Measurements from ENCODE around the gene LRCH4. TPM values are rescaled to one million over a fixed set of nuclear protein-coding genes. Genes with fewer than 3 reads are reported as not detected.
"Not testable (repeated sequence)": the region's sequence is repeated elsewhere in the genome, so short reads cannot be mapped to it uniquely, and the experiment has no call there.

LRCH4 gene
- polyA plus RNA-seq, 2 donors = 32.3 to 73.4 TPM

GRCh38 chr7:100563100-100563564, 22.8 kb downstream of the LRCH4 start:
- no peaks in the 10 kb centered on the region for H3K27me3 ChIP-seq (ENCODE audit: control insufficient read depth in 1 of 2, insufficient read depth in 2 of 2, low read length in 2 of 2)
- H3K4me1 ChIP-seq (ENCODE audit: control insufficient read depth in 2 of 2, insufficient read depth in 2 of 2, low read length in 1 of 2) = peaks cover 4 to 6% of the 10 kb centered on the region in 2 donors
- H3K36me3 ChIP-seq (ENCODE audit: control insufficient read depth in 2 of 2, insufficient read depth in 2 of 2, low read length in 1 of 2) = peaks cover 0 to 29% of the 10 kb centered on the region in 2 donors
- no peak overlapping the region for H3K4me3 ChIP-seq (ENCODE audit: low read depth in 1 of 2, low read length in 2 of 2)
- no peak overlapping the region for H3K27ac ChIP-seq (ENCODE audit: low read depth in 2 of 2, low read length in 1 of 2)
- H3K9me3 ChIP-seq (ENCODE audit: control insufficient read depth in 2 of 2, insufficient read depth in 1 of 2, low read depth in 1 of 2, low read length in 1 of 2) = no peaks in the 10 kb centered on the region
- 89 to 90% methylated on average over 8 of the region's 8 CpGs for WGBS, 2 donors

GRCh38 chr7:100562195-100563099, 23.5 kb downstream of the LRCH4 start:
- Histone ChIP-seq H3K4me1 (ENCODE audit: control insufficient read depth in 2 of 2, insufficient read depth in 2 of 2, low read length in 1 of 2) (peaks cover under 1 to 6% of the 10 kb centered on the region in 2 donors), H3K27me3 (ENCODE audit: control insufficient read depth in 1 of 2, insufficient read depth in 2 of 2, low read length in 2 of 2) (no peaks in the 10 kb centered on the region), H3K27ac (ENCODE audit: low read depth in 2 of 2, low read length in 1 of 2) (peak overlapping the region in 1 of 2 donors; percentile 2), H3K9me3 (ENCODE audit: control insufficient read depth in 2 of 2, insufficient read depth in 1 of 2, low read depth in 1 of 2, low read length in 1 of 2) (no peaks in the 10 kb centered on the region), H3K4me3 (ENCODE audit: low read depth in 1 of 2, low read length in 2 of 2) (no peak overlapping the region), H3K36me3 (ENCODE audit: control insufficient read depth in 2 of 2, insufficient read depth in 2 of 2, low read length in 1 of 2) (peaks cover 0 to 29% of the 10 kb centered on the region in 2 donors)
- WGBS, 2 donors = 90% methylated on average over 25 to 26 of the region's 26 CpGs

- peak overlapping the region in 1 of 2 donors; percentile 4 for H3K4me3 ChIP-seq (ENCODE audit: low read depth in 1 of 2, low read length in 2 of 2)
- no peak overlapping the region for H3K27ac ChIP-seq (ENCODE audit: low read depth in 2 of 2, low read length in 1 of 2)
- H3K36me3 ChIP-seq (ENCODE audit: control insufficient read depth in 2 of 2, insufficient read depth in 2 of 2, low read length in 1 of 2) = peaks cover 0 to 29% of the 10 kb centered on the region in 2 donors
- no peaks in the 10 kb centered on the region for H3K27me3 ChIP-seq (ENCODE audit: control insufficient read depth in 1 of 2, insufficient read depth in 2 of 2, low read length in 2 of 2)
- H3K9me3 ChIP-seq (ENCODE audit: control insufficient read depth in 2 of 2, insufficient read depth in 1 of 2, low read depth in 1 of 2, low read length in 1 of 2) = no peaks in the 10 kb centered on the region
- WGBS, 2 donors = 95 to 97% methylated on average over 12 of the region's 12 CpGs
- H3K4me1 ChIP-seq (ENCODE audit: control insufficient read depth in 2 of 2, insufficient read depth in 2 of 2, low read length in 1 of 2) = peaks cover 0 to 6% of the 10 kb centered on the region in 2 donors
Observed at GRCh38 chr7:100561491-100562194, 24.3 kb downstream of the LRCH4 start.

- Histone ChIP-seq H3K4me1 (ENCODE audit: control insufficient read depth in 2 of 2, insufficient read depth in 2 of 2, low read length in 1 of 2) (peaks cover under 1 to 6% of the 10 kb centered on the region in 2 donors), H3K27ac (ENCODE audit: low read depth in 2 of 2, low read length in 1 of 2) (peak overlapping the region; percentile 49 to 66)
- 73 to 74% methylated on average over 4 of the region's 4 CpGs for WGBS, 2 donors
Observed at GRCh38 chr7:100559127-100559526, 26.8 kb downstream of the LRCH4 start.

DNA sequence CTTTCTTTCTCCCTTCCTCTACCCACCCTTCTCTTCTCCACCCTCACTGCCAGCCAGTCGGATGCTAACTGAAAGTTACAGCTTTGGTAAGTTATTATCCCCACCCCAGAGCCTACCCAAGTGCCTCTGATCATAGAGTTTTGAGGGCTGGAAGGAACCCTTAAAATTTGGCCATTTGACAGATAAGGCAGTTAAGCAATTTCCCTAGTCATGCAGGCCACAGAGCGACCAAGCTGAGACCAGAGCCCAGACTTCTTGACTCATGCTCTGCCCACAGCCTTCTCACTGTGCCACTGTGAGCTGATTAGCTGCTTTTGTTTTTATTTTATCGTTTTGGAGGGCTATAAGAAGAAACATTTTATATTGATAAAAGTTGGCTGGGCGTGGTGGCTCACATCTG, 29.4 kb downstream of the LRCH4 start:
- Histone ChIP-seq H3K4me3 (ENCODE audit: low read depth in 1 of 2, low read length in 2 of 2) (no peak overlapping the region), H3K9me3 (ENCODE audit: control insufficient read depth in 2 of 2, insufficient read depth in 1 of 2, low read depth in 1 of 2, low read length in 1 of 2) (no peaks in the 10 kb centered on the region), H3K27me3 (ENCODE audit: control insufficient read depth in 1 of 2, insufficient read depth in 2 of 2, low read length in 2 of 2) (no peaks in the 10 kb centered on the region), H3K4me1 (ENCODE audit: control insufficient read depth in 2 of 2, insufficient read depth in 2 of 2, low read length in 1 of 2) (peaks cover 2 to 6% of the 10 kb centered on the region in 2 donors), H3K27ac (ENCODE audit: low read depth in 2 of 2, low read length in 1 of 2) (no peak overlapping the region), H3K36me3 (ENCODE audit: control insufficient read depth in 2 of 2, insufficient read depth in 2 of 2, low read length in 1 of 2) (peaks cover 9 to 23% of the 10 kb centered on the region in 2 donors)
- WGBS, 2 donors = 74 to 77% methylated on average over 4 of the region's 4 CpGs

More at GRCh38 chr7:100559127-100559526, 26.8 kb downstream of the LRCH4 start:
- H3K9me3 ChIP-seq (ENCODE audit: control insufficient read depth in 2 of 2, insufficient read depth in 1 of 2, low read depth in 1 of 2, low read length in 1 of 2) = no peaks in the 10 kb centered on the region
- peaks cover under 1 to 28% of the 10 kb centered on the region in 2 donors for H3K36me3 ChIP-seq (ENCODE audit: control insufficient read depth in 2 of 2, insufficient read depth in 2 of 2, low read length in 1 of 2)
- H3K4me3 ChIP-seq (ENCODE audit: low read depth in 1 of 2, low read length in 2 of 2) = no peak overlapping the region
- H3K27me3 ChIP-seq (ENCODE audit: control insufficient read depth in 1 of 2, insufficient read depth in 2 of 2, low read length in 2 of 2) = no peaks in the 10 kb centered on the region

- Histone ChIP-seq H3K27me3 (ENCODE audit: control insufficient read depth in 1 of 2, insufficient read depth in 2 of 2, low read length in 2 of 2) (no peaks in the 10 kb centered on the region), H3K27ac (ENCODE audit: low read depth in 2 of 2, low read length in 1 of 2) (peak overlapping the region; percentile 34 to 51), H3K9me3 (ENCODE audit: control insufficient read depth in 2 of 2, insufficient read depth in 1 of 2, low read depth in 1 of 2, low read length in 1 of 2) (no peaks in the 10 kb centered on the region), H3K4me1 (ENCODE audit: control insufficient read depth in 2 of 2, insufficient read depth in 2 of 2, low read length in 1 of 2) (peaks cover 2 to 6% of the 10 kb centered on the region in 2 donors), H3K4me3 (ENCODE audit: low read depth in 1 of 2, low read length in 2 of 2) (no peak overlapping the region), H3K36me3 (ENCODE audit: control insufficient read depth in 2 of 2, insufficient read depth in 2 of 2, low read length in 1 of 2) (peaks cover 9 to 20% of the 10 kb centered on the region in 2 donors)
- WGBS, 2 donors = 82 to 85% methylated on average over 5 of the region's 5 CpGs
Observed at GRCh38 chr7:100555701-100556100, 30.2 kb downstream of the LRCH4 start.

DNA sequence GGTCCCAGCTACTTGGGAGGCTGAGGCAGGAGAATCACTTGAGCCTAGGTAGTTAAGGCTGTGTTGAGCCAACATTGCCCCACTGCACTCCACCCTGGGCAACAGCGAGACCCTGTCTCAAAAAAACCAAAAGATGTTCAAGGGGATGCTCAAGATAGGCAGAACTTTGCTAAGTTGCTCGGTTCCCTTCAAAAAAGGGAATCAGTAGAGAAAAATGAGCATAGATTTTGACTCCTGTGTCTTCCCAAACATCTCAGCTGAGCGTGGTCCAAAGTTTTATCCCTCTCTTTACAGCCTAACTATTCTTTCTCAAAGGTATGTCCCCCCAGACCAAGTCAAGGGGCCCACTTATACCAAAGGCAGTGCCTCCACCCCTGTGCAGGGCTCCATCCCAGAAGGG, 32.9 kb downstream of the LRCH4 start:
- Histone ChIP-seq H3K27me3 (ENCODE audit: control insufficient read depth in 1 of 2, insufficient read depth in 2 of 2, low read length in 2 of 2) (no peaks in the 10 kb centered on the region), H3K4me1 (ENCODE audit: control insufficient read depth in 2 of 2, insufficient read depth in 2 of 2, low read length in 1 of 2) (peaks cover 0 to 2% of the 10 kb centered on the region in 2 donors), H3K36me3 (ENCODE audit: control insufficient read depth in 2 of 2, insufficient read depth in 2 of 2, low read length in 1 of 2) (peaks cover 9 to 20% of the 10 kb centered on the region in 2 donors), H3K27ac (ENCODE audit: low read depth in 2 of 2, low read length in 1 of 2) (no peak overlapping the region), H3K4me3 (ENCODE audit: low read depth in 1 of 2, low read length in 2 of 2) (no peak overlapping the region), H3K9me3 (ENCODE audit: control insufficient read depth in 2 of 2, insufficient read depth in 1 of 2, low read depth in 1 of 2, low read length in 1 of 2) (no peaks in the 10 kb centered on the region)
- 97 to 99% methylated on average over 3 of the region's 3 CpGs for WGBS, 2 donors

DNA sequence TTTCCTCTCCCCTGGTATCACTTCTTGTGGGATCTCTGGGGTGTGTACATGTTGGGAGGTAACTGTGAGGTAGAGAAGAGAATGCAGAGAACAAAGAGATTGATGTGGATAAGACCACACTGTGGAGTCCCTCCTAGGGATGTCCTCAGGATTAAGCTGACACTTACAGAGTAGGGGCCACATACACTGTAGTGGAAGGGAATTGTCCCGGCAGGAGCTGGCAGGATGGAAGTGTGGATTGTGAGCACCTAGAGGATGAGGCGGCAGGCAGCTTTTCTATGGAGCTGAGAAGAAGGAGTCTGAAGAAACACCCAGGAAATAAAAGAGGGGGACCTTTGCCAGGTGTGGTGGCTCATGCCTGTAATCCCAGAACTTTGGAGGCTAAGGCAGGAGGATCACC, 33.4 kb downstream of the LRCH4 start:
- Histone ChIP-seq H3K4me1 (ENCODE audit: control insufficient read depth in 2 of 2, insufficient read depth in 2 of 2, low read length in 1 of 2) (peaks cover under 1 to 2% of the 10 kb centered on the region in 2 donors), H3K9me3 (ENCODE audit: control insufficient read depth in 2 of 2, insufficient read depth in 1 of 2, low read depth in 1 of 2, low read length in 1 of 2) (no peaks in the 10 kb centered on the region), H3K27ac (ENCODE audit: low read depth in 2 of 2, low read length in 1 of 2) (no peak overlapping the region), H3K27me3 (ENCODE audit: control insufficient read depth in 1 of 2, insufficient read depth in 2 of 2, low read length in 2 of 2) (no peaks in the 10 kb centered on the region), H3K4me3 (ENCODE audit: low read depth in 1 of 2, low read length in 2 of 2) (no peak overlapping the region), H3K36me3 (ENCODE audit: control insufficient read depth in 2 of 2, insufficient read depth in 2 of 2, low read length in 1 of 2) (peaks cover 9 to 20% of the 10 kb centered on the region in 2 donors)
- 97 to 100% methylated on average over 2 of the region's 2 CpGs for WGBS, 2 donors

DNA sequence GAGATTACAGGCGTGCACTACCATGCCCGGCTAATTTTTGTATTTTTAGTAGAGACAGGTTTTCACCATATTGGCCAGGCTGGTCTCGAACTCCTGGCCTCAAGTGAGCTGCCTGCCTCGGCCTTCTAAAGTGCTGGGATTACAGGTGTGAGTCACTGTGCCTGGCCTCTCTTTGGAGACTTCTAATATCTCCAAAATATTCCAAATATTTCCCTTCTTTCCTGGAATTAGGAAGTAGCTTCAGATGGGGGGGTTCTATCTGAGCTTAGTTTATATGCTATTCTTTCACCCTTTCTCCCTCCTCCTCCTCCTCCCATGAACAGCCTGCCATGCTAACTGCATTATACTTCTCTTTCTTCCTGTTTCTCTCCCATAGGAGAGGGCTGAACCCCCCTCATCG, 37.5 kb downstream of the LRCH4 start:
- H3K9me3 ChIP-seq (ENCODE audit: control insufficient read depth in 2 of 2, insufficient read depth in 1 of 2, low read depth in 1 of 2, low read length in 1 of 2); H3K4me3 ChIP-seq (ENCODE audit: low read depth in 1 of 2, low read length in 2 of 2); H3K27me3 ChIP-seq (ENCODE audit: control insufficient read depth in 1 of 2, insufficient read depth in 2 of 2, low read length in 2 of 2); H3K36me3 ChIP-seq (ENCODE audit: control insufficient read depth in 2 of 2, insufficient read depth in 2 of 2, low read length in 1 of 2); H3K4me1 ChIP-seq (ENCODE audit: control insufficient read depth in 2 of 2, insufficient read depth in 2 of 2, low read length in 1 of 2): not testable (repeated sequence)
- WGBS, 2 donors = 68 to 72% methylated on average over 5 of the region's 5 CpGs
- H3K27ac ChIP-seq (ENCODE audit: low read depth in 2 of 2, low read length in 1 of 2) = peak overlapping the region in 1 of 2 donors; percentile 93

All from esophagus (tissue), 2 donors.